ENCODE results near the gene DUS2. TPM values are rescaled to one million over a fixed set of nuclear protein-coding genes. Genes with fewer than 3 reads are reported as not detected.

DUS2 gene
- total RNA-seq, 2 experiments from 2014 or later: 34.2 to 35.1 TPM

- no peak for TF ChIP-seq CTCF (IDR thresholded peaks at IDR 0.05)
- intact Hi-C loops (cut with micrococcal nuclease): loop anchor here (2.0 kb wide), 1 partner anchor 141 kb away; no protein-coding TSS in a partner anchor
- Mint-ChIP-seq H3K4me3 (peak overlapping the region; percentile 88), H3K36me3 (ENCODE audit: low read depth) (peaks cover 24% of the 10 kb centered on the region), H3K27ac (peak overlapping the region; percentile 83), H3K4me1 (ENCODE audit: low read depth) (peaks cover 45% of the 10 kb centered on the region), H3K9me3 (no peaks in the 10 kb centered on the region), H3K27me3 (no peaks in the 10 kb centered on the region)
- DNase-seq (no peak), ATAC-seq (no peak)
- CTCF ChIA-PET: interaction anchor here (1.1 to 2.0 kb wide), 5 partner anchors 19 to 174 kb away, joined by 3 to 6 read pairs (median 4); no protein-coding TSS in a partner anchor
- POLR2A ChIA-PET: interaction anchor here (1.0 to 1.6 kb wide), 4 partner anchors 8 to 18 kb away, joined by 3 to 5 read pairs (median 3); no protein-coding TSS in a partner anchor
Measured at GRCh38 chr16:68087688-68088087, 64.6 kb downstream of the DUS2 start.

GRCh38 chr16:68088130-68088972, 65.3 kb downstream of the DUS2 start:
- H3K27ac Mint-ChIP-seq: peak overlapping the region; percentile 86
- no peaks in the 10 kb centered on the region for H3K9me3 Mint-ChIP-seq
- no peak for TF ChIP-seq CTCF (IDR thresholded peaks at IDR 0.05)
- ChIA-PET POLR2A (interaction anchor here (1.0 kb wide), 1 partner anchor 12 kb away, joined by 3 read pairs; no protein-coding TSS in a partner anchor), CTCF (interaction anchor here (0.9 to 2.0 kb wide), 5 partner anchors 140 to 173 kb away, joined by 3 to 6 read pairs (median 5); no protein-coding TSS in a partner anchor)
- peaks cover 45% of the 10 kb centered on the region for H3K4me1 Mint-ChIP-seq (ENCODE audit: low read depth)
- H3K36me3 Mint-ChIP-seq (ENCODE audit: low read depth): peaks cover 19% of the 10 kb centered on the region
- H3K4me3 Mint-ChIP-seq: peak overlapping the region; percentile 88
- ATAC-seq (no peak), DNase-seq (no peak)
- intact Hi-C loops (cut with micrococcal nuclease): loop anchor here (2.0 kb wide), 1 partner anchor 140 kb away; no protein-coding TSS in a partner anchor
- H3K27me3 Mint-ChIP-seq: no peaks in the 10 kb centered on the region

GRCh38 chr16:68089067-68089466, 66.0 kb downstream of the DUS2 start:
- Mint-ChIP-seq H3K36me3 (ENCODE audit: low read depth) (peaks cover 17% of the 10 kb centered on the region), H3K9me3 (no peaks in the 10 kb centered on the region), H3K4me1 (ENCODE audit: low read depth) (peaks cover 45% of the 10 kb centered on the region), H3K27ac (peak overlapping the region; percentile 86), H3K27me3 (no peaks in the 10 kb centered on the region), H3K4me3 (peak overlapping the region; percentile 73)
- ATAC-seq (no peak), DNase-seq (no peak)
- TF ChIP-seq CTCF (IDR thresholded peaks at IDR 0.05): no peak
- intact Hi-C loops (cut with micrococcal nuclease): loop anchor here (2.0 kb wide), 1 partner anchor 140 kb away; no protein-coding TSS in a partner anchor
- CTCF ChIA-PET: interaction anchor here (0.9 to 2.0 kb wide), 3 partner anchors 139 to 172 kb away, joined by 3 to 6 read pairs (median 5); no protein-coding TSS in a partner anchor
- POLR2A ChIA-PET: no interaction called here

GRCh38 chr16:68090130-68090529, 67.0 kb downstream of the DUS2 start:
- Mint-ChIP-seq H3K36me3 (ENCODE audit: low read depth) (peaks cover 21% of the 10 kb centered on the region), H3K27ac (peak overlapping the region; percentile 86), H3K4me3 (peak overlapping the region; percentile 73), H3K9me3 (no peaks in the 10 kb centered on the region), H3K27me3 (no peaks in the 10 kb centered on the region), H3K4me1 (ENCODE audit: low read depth) (peaks cover 50% of the 10 kb centered on the region)
- ChIA-PET POLR2A (no interaction called here), CTCF (interaction anchor here (1.9 to 5.9 kb wide), 3 partner anchors 29 to 140 kb away, joined by 6 to 46 read pairs (median 10); no protein-coding TSS in a partner anchor)
- ATAC-seq: no peak
- peak; percentile 45 for DNase-seq
- TF ChIP-seq CTCF (IDR thresholded peaks at IDR 0.05): no peak
- intact Hi-C loops (cut with micrococcal nuclease): loop anchor here (5.0 kb wide), 1 partner anchor 37 kb away; no protein-coding TSS in a partner anchor

Data from activated CD8-positive, alpha-beta T cell treated with anti-CD3 and anti-CD28 coated beads for 36 hours (primary cell).